Naive thymus-derived CD8-positive, alpha-beta T cell (primary cell): ENCODE data around the gene CFAP97. TPM values are rescaled to one million over a fixed set of nuclear protein-coding genes. Genes with fewer than 3 reads are reported as not detected.
"Not testable (repeated sequence)": the region's sequence is repeated elsewhere in the genome, so short reads cannot be mapped to it uniquely, and the experiment has no call there.

Source experiments
- ATAC-seq, 2 donors: fragments of 150-1000 bp; cut with Tn5 transposase in 1 of 2; sonication (Bioruptor Pico), chemical (Tn5 transposase) in 1 of 2; 1 replicate in 1 of 2; 2 replicates in 1 of 2; pipeline ENCODE4 v1.10.0; 2021; ENCODE audit warnings: mild to moderate bottlenecking in 2 of 2, moderate library complexity in 2 of 2
- POLR2A ChIA-PET: fragments of 350-600 bp; sonication (Branson Sonifier 250); formaldehyde crosslinking; loops from one replicate; lab custom pipeline; 2021; ENCODE audit warnings: antibody characterized with exemption; lab: Charles Lee
- DNase-seq, 10 donors: peaks; one replicate each; pipeline versions ENCODE4 v3.0.0 to v3.0.0-alpha.2; 2020 to 2022
- H3K27ac Mint-ChIP-seq, 10 donors: one replicate each; pipeline ENCODE4 v1.8.0; 2020 to 2022; ENCODE audit warnings: mild to moderate bottlenecking in 10 of 10, mixed read lengths in 10 of 10, moderate library complexity in 4 of 10, inconsistent platforms in 1 of 10
- H3K27me3 Mint-ChIP-seq, 5 donors: one replicate each; pipeline ENCODE4 v1.8.0; 2021 to 2022; ENCODE audit warnings: mixed read lengths in 5 of 5
- H3K36me3 Mint-ChIP-seq, 3 donors: one replicate each; pipeline ENCODE4 v1.8.0; 2020 to 2022; ENCODE audit warnings: mixed read lengths in 3 of 3, mild to moderate bottlenecking in 2 of 3, inconsistent platforms in 1 of 3
- H3K4me1 Mint-ChIP-seq, 4 donors: one replicate each; pipeline ENCODE4 v1.8.0; 2021 to 2022; ENCODE audit warnings: mixed read lengths in 4 of 4
- H3K4me3 Mint-ChIP-seq, 10 donors: one replicate each; pipeline ENCODE4 v1.8.0; 2020 to 2022; ENCODE audit warnings: mild to moderate bottlenecking in 10 of 10, mixed read lengths in 10 of 10, moderate library complexity in 6 of 10, inconsistent platforms in 1 of 10
- H3K9me3 Mint-ChIP-seq, 9 donors: one replicate each; pipeline ENCODE4 v1.8.0; 2020 to 2022; ENCODE audit warnings: mixed read lengths in 9 of 9, mild to moderate bottlenecking in 3 of 9, inconsistent platforms in 1 of 9, moderate library complexity in 1 of 9
- polyA plus RNA-seq, 3 donors: library from polyadenylated mRNA; unstranded; fragments of 300-500 nt; fragmentation: Illumina TruSeq; gene quantifications; one replicate each; pipeline ENCODE4 v1.2.3, GENCODE V29; 2021
- total RNA-seq, 8 experiments: library from RNA in 2 of 8; stranded (reverse) in 2 of 8; gene quantifications; one replicate each; pipeline ENCODE4 v1.2.3 and lab custom pipeline; 2021 to 2026

CFAP97 gene
- total and polyA plus RNA-seq, 5 experiments from 2014 or later, result 37.2 to 73.0 (median 65.1) TPM

DNA sequence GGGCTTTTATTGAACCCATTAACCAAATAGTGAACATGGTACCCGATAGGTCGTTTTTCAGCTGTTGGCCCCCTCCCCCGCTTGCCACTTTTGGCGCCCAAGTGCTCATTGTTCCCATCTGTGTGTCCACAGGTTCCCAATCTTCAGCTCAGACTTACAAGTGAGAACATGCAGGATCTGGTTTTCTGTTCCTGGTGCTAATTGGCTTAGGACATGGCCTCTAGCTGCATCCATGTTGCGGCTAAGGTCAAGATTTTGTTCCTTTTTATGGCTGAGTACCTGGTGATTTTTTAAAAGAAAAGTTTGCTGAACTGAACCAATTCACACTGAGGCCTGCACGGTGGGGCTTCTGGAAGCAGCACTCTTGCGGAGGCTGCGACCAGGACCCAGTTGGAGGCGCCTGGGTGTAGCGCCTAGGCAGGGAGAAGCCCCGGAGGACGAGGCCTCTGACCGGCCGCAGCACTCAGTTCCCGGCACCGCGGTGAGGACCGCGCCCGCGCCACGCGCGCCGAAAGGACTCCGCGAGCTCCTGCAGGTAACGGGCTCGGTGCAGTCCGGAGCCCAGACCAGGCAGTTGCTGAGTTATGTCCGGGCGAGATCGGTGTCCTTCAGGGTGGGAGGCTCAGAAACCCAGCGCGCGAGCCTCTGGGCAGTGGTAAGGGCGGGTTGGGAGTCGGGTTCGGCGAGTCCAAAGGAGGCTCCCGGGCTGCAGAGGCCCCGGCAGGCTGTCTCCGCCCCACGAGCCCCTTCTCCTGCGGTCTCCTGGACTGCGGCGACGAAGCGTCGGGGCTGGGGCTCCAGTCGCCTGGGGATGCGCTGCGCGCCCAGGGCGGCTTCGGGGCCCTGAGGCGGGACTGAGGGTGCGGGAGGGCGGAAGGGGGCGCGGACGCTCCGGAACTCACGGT, 76.5 kb downstream of the CFAP97 start:
- H3K4me3 Mint-ChIP-seq, result peak overlapping the region; percentile 42 to 84 (median 76)
- peak overlapping the region in 1 of 10 donors; percentile 81 for H3K27ac Mint-ChIP-seq
- DNase-seq (peak in 2 of 10 donors; percentile 12 to 15), ATAC-seq (peak; percentile 26 to 45)
- H3K9me3 Mint-ChIP-seq, result peaks cover 0 to 3% (median 0%) of the 10 kb centered on the region in 9 donors
- no peaks in the 10 kb centered on the region for H3K36me3 Mint-ChIP-seq
- POLR2A ChIA-PET, result interaction anchor here (0.7 to 2.1 kb wide), 2 partner anchors 16 to 87 kb away, joined by 4 to 7 read pairs; partner anchors contain the start of gene SLC25A4
- peaks cover 0 to 15% (median 12%) of the 10 kb centered on the region in 4 donors for H3K4me1 Mint-ChIP-seq
- peaks cover 10 to 48% (median 36%) of the 10 kb centered on the region in 5 donors for H3K27me3 Mint-ChIP-seq

DNA sequence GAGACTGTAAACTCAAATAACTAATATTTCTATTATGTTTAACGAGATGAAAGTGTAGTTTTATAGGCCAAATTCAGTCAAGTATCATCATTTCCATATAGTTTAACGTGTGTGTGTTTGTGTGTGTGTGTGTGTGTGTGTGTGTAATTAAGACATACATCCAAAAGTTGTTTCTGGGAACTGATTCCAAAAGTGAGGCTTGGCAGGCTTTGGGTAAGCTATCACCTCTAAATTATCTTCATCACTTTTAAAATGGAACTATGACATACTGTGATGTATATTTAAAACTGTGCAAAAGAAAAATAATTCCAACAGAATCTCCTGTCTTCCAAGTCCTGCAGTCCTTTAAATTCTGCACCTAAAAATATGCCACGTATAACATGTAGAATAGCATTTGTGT, 79.8 kb downstream of the CFAP97 start:
- H3K4me1 Mint-ChIP-seq, result peaks cover 0 to 12% (median 10%) of the 10 kb centered on the region in 4 donors
- DNase-seq (no peak), ATAC-seq (no peak)
- peaks cover 11 to 42% (median 12%) of the 10 kb centered on the region in 5 donors for H3K27me3 Mint-ChIP-seq
- H3K27ac Mint-ChIP-seq, result no peak overlapping the region
- H3K9me3 Mint-ChIP-seq, result peaks cover 0 to 3% (median 0%) of the 10 kb centered on the region in 9 donors
- H3K36me3 Mint-ChIP-seq, result no peaks in the 10 kb centered on the region
- no peak overlapping the region for H3K4me3 Mint-ChIP-seq
- POLR2A ChIA-PET, result no interaction called here

DNA sequence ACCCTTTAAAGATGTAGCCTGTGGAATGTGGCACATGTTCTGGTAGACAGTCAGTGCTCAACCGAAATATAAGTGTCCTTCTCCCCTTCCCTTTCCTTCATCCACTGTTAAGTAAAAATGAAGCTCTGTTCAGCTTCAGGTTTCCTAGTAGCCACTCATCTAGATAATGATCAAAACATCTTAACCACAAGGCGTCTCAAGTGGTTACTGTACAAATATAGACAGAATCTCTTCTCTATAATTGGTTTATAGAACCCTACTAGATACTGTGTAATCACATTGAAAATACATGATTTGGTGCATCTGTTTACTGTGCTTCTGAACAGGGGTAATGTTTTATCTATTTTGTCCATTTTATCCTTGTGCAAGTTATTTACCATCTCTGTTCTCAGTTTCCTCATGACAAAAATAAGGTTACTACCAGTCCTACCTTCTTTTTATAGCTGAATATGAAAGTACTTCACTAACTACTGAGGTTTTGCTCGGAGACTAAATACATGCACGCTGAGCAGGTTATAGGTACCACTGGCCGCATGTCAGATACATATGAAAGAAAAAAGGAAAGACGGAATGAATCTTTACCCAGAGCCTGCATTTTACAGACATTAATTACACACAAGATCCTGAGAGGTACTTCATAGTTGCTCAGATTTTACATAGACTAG, 81.0 kb downstream of the CFAP97 start:
- DNase-seq (no peak), ATAC-seq (no peak)
- Mint-ChIP-seq H3K36me3 (no peaks in the 10 kb centered on the region), H3K27ac (no peak overlapping the region), H3K27me3 (peaks cover 8 to 38% (median 12%) of the 10 kb centered on the region in 5 donors), H3K4me3 (no peak overlapping the region), H3K9me3 (peaks cover 0 to 3% (median 0%) of the 10 kb centered on the region in 9 donors), H3K4me1 (peaks cover 0 to 9% (median 6%) of the 10 kb centered on the region in 4 donors)
- POLR2A ChIA-PET, result no interaction called here

DNA sequence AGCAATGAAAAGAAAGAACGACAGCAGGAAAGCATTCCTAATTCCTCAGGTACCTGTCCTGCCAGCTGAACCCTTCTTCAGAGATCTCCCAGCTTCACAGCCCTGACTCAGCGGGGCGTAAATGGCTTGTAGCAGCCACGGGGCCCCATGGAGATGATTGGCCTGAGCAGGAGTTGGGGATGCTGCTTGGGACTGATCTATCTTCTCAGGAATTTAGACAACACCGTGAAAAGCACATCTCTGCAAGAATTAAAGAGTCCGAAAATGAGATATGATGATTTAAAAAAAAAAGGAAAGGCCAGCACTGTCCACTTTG, 83.2 kb downstream of the CFAP97 start:
- H3K27ac Mint-ChIP-seq, result no peak overlapping the region
- peaks cover 0 to 3% (median 0%) of the 10 kb centered on the region in 9 donors for H3K9me3 Mint-ChIP-seq
- H3K4me1 Mint-ChIP-seq, result peaks cover 3 to 9% (median 5%) of the 10 kb centered on the region in 4 donors
- no peaks in the 10 kb centered on the region for H3K36me3 Mint-ChIP-seq
- DNase-seq, result no peak
- ATAC-seq, result no peak
- H3K4me3 Mint-ChIP-seq, result no peak overlapping the region
- H3K27me3 Mint-ChIP-seq, result peaks cover 10 to 40% (median 12%) of the 10 kb centered on the region in 5 donors
- POLR2A ChIA-PET, result no interaction called here

DNA sequence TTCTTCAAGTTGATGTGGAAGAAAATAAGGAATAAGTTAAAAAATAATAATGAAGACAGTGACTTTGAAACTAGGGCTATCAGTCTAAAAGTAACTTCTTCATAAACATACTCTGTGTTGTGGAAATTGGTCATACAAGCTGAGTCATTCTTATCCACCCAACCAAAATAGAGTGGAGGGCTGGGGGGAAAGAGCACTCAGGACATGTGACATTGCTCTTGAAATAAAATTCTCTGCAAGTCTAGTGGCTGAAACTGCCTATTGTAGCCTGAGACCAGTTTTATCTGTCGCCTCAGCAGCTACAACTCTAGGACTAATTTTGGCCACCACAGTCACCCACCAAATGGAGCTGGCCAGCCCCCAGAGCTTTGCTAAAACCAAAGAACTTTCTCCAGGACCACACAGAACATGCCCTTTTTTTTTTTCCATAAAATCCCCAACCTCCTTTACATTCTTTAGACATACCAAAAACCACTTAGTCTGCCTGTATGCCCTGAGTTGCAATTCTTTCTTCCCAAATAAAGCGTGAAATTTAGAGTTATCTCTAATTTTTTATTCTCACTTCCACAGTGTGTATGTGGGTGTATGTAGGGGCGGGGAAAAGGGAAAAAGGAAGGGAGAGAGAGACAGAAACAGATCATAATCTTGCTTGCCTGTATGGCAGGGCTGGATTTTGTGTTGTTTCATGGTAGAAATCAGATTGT, 83.7 kb downstream of the CFAP97 start:
- Mint-ChIP-seq H3K4me3 (no peak overlapping the region), H3K27ac (no peak overlapping the region), H3K27me3 (peaks cover 9 to 36% (median 11%) of the 10 kb centered on the region in 5 donors), H3K4me1 (peaks cover 3 to 9% (median 5%) of the 10 kb centered on the region in 4 donors), H3K36me3 (no peaks in the 10 kb centered on the region), H3K9me3 (peaks cover 0 to under 1% (median 0%) of the 10 kb centered on the region in 9 donors)
- ATAC-seq (no peak), DNase-seq (no peak)
- POLR2A ChIA-PET, result no interaction called here

DNA sequence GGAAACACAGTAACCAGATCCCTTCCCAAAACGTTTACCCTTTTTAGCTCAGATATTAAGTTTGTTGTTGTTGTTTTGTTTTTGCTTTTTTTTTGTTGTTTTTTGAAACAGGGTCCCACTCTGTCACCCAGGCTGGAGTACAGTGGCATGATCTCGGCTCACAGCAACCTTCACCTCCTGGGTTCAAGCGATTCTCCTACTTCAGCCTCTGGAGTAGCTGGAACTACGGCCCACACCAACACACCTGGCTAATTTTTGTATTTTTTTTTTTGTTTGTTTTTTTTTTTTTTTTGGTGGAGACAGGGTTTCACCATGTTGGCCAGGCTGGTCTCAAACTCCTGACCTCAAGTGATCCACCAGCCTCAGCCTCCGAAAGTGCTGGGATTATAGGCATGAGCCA, 84.3 kb downstream of the CFAP97 start:
- H3K4me1 Mint-ChIP-seq, H3K27ac Mint-ChIP-seq, H3K9me3 Mint-ChIP-seq, H3K4me3 Mint-ChIP-seq, H3K36me3 Mint-ChIP-seq, ATAC-seq, POLR2A ChIA-PET, DNase-seq: not testable (repeated sequence)
- H3K27me3 Mint-ChIP-seq, result peaks cover 3 to 32% (median 12%) of the 10 kb centered on the region in 5 donors

DNA sequence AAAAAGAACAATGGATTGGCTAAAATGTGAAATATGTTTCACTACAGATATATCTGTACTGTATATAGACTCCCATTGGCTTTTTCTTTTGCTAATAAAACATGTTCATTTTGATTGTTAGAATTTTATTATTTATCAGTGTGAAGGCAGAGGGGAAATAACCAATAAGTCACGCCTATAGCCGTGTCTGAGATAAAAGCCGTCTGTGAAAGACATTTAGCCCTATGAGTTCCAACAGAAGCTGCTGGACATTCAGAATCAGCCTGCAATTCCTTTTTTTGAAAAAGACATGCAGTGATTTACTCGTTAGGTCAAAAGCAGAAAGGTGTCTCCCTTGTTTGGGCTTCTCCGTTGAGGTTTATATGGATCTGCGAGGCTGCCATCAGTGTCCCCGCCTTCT, 84.9 kb downstream of the CFAP97 start:
- Mint-ChIP-seq H3K4me1 (peaks cover 3 to 9% (median 5%) of the 10 kb centered on the region in 4 donors), H3K4me3 (no peak overlapping the region), H3K27ac (no peak overlapping the region), H3K36me3 (no peaks in the 10 kb centered on the region), H3K27me3 (peaks cover 6 to 29% (median 12%) of the 10 kb centered on the region in 5 donors), H3K9me3 (no peaks in the 10 kb centered on the region)
- ATAC-seq, result no peak
- POLR2A ChIA-PET, result no interaction called here
- no peak for DNase-seq

GRCh38 chr4:185117300-185117934, 86.4 kb downstream of the CFAP97 start:
- Mint-ChIP-seq H3K4me1 (peaks cover 0 to 3% (median under 1%) of the 10 kb centered on the region in 4 donors), H3K27ac (no peak overlapping the region), H3K9me3 (no peaks in the 10 kb centered on the region), H3K4me3 (no peak overlapping the region), H3K36me3 (no peaks in the 10 kb centered on the region), H3K27me3 (peaks cover 10 to 19% (median 14%) of the 10 kb centered on the region in 5 donors)
- DNase-seq, result no peak
- ATAC-seq, result no peak
- POLR2A ChIA-PET, result interaction anchor here (0.6 kb wide), 1 partner anchor 782 kb away, joined by 4 read pairs; no protein-coding TSS in a partner anchor

- POLR2A ChIA-PET, result no interaction called here
- H3K4me1 Mint-ChIP-seq, result peaks cover 0 to 3% (median 0%) of the 10 kb centered on the region in 4 donors
- no peak overlapping the region for H3K27ac Mint-ChIP-seq
- H3K36me3 Mint-ChIP-seq, result no peaks in the 10 kb centered on the region
- no peak overlapping the region for H3K4me3 Mint-ChIP-seq
- no peak for DNase-seq
- H3K27me3 Mint-ChIP-seq, result peaks cover 9 to 18% (median 15%) of the 10 kb centered on the region in 5 donors
- ATAC-seq, result no peak
- H3K9me3 Mint-ChIP-seq, result no peaks in the 10 kb centered on the region
These were observed 88.0 kb downstream of the CFAP97 start for GRCh38 chr4:185115827-185116232.

- no peak for ATAC-seq
- H3K27me3 Mint-ChIP-seq, result peaks cover 8 to 18% (median 17%) of the 10 kb centered on the region in 5 donors
- POLR2A ChIA-PET, result no interaction called here
- no peaks in the 10 kb centered on the region for H3K9me3 Mint-ChIP-seq
- no peaks in the 10 kb centered on the region for H3K36me3 Mint-ChIP-seq
- H3K27ac Mint-ChIP-seq, result no peak overlapping the region
- no peak overlapping the region for H3K4me3 Mint-ChIP-seq
- peaks cover 0 to 3% (median 0%) of the 10 kb centered on the region in 4 donors for H3K4me1 Mint-ChIP-seq
- no peak for DNase-seq
These were observed 90.5 kb downstream of the CFAP97 start for GRCh38 chr4:185113340-185113739.

GRCh38 chr4:185112104-185112503, 91.7 kb downstream of the CFAP97 start:
- Mint-ChIP-seq H3K36me3 (no peaks in the 10 kb centered on the region), H3K9me3 (no peaks in the 10 kb centered on the region), H3K4me1 (peaks cover 0 to 3% (median 0%) of the 10 kb centered on the region in 4 donors), H3K27me3 (peaks cover 6 to 18% (median 14%) of the 10 kb centered on the region in 5 donors), H3K4me3 (no peak overlapping the region), H3K27ac (no peak overlapping the region)
- ATAC-seq (no peak), DNase-seq (no peak)
- POLR2A ChIA-PET, result no interaction called here

- Mint-ChIP-seq H3K36me3 (no peaks in the 10 kb centered on the region), H3K4me3 (no peak overlapping the region), H3K27ac (no peak overlapping the region), H3K4me1 (no peaks in the 10 kb centered on the region), H3K9me3 (no peaks in the 10 kb centered on the region), H3K27me3 (peaks cover 6 to 17% (median 14%) of the 10 kb centered on the region in 5 donors)
- ATAC-seq (no peak), DNase-seq (no peak)
- POLR2A ChIA-PET, result no interaction called here
These were observed 93.4 kb downstream of the CFAP97 start for GRCh38 chr4:185110375-185110823.
